Cardiac septum (tissue), 1 donor: ENCODE measurements around the gene TLR9. TPM values are rescaled to one million over a fixed set of nuclear protein-coding genes. Genes with fewer than 3 reads are reported as not detected.
"Not testable (repeated sequence)": the region's sequence is repeated elsewhere in the genome, so short reads cannot be mapped to it uniquely, and the experiment has no call there.

Experiments
- DNase-seq: peaks from one replicate; pipeline ENCODE4 v3.0.0-alpha.2; 2020; ENCODE audit warnings: low spot score
- intact Hi-C: fragments of 100-400 bp; cut with DNase I; formaldehyde crosslinking; loops from one replicate; pipeline ENCODE4 v1.14.0; 2022
- long read RNA-seq: library from polyadenylated mRNA; unstranded; transcript quantifications from one replicate; pipeline ENCODE4 v2.0.0, GENCODE V29; 2021
- total RNA-seq: library from RNA; stranded (reverse); fragmentation: NEBNext Ultra II Directional; extraction: Animal tissue kit (Norgen Biotek cat#: 25700); gene quantifications from one replicate; pipeline ENCODE4 v1.2.1, GENCODE V29; 2021
- donor health status: DM: no; HTN: no; CAD: no.

TLR9 gene
- 0.16 TPM for total RNA-seq
- long read RNA-seq, result 0 reads

GRCh38 chr3:52225452-52226228, at the start of gene TLR9:
Gene TLR9 (minus strand): TSS chr3:52225645. CDS start chr3:52225529, 116 bp downstream.
- intact Hi-C loops, result loop anchor here (5.0 kb wide), 1 partner anchor 222 kb away; the partner anchor contains the start of gene SEMA3G
- DNase-seq, result peak; percentile 73

- intact Hi-C loops, DNase-seq: not testable (repeated sequence)
Measured at GRCh38 chr3:52274781-52275180, 49.3 kb upstream of the TLR9 start.

GRCh38 chr3:52272831-52273230, 47.4 kb upstream of the TLR9 start:
- DNase-seq, result no peak
- intact Hi-C loops, result no loop called here

GRCh38 chr3:52272172-52272571, 46.7 kb upstream of the TLR9 start:
- DNase-seq, intact Hi-C loops: not testable (repeated sequence)

GRCh38 chr3:52270252-52270754, 44.9 kb upstream of the TLR9 start:
- intact Hi-C loops, result no loop called here
- no peak for DNase-seq

- intact Hi-C loops, result no loop called here
- DNase-seq, result no peak
Measured at GRCh38 chr3:52269776-52270175, 44.3 kb upstream of the TLR9 start.

GRCh38 chr3:52268036-52268435, 42.6 kb upstream of the TLR9 start:
- intact Hi-C loops, result no loop called here
- no peak for DNase-seq

GRCh38 chr3:52265387-52265786, 39.9 kb upstream of the TLR9 start:
- intact Hi-C loops, result no loop called here
- no peak for DNase-seq

- intact Hi-C loops, result no loop called here
- no peak for DNase-seq
Measured at GRCh38 chr3:52262447-52262846, 37.0 kb upstream of the TLR9 start.

GRCh38 chr3:52259448-52259847, 34.0 kb upstream of the TLR9 start:
- intact Hi-C loops, result no loop called here
- DNase-seq, result no peak

GRCh38 chr3:52259035-52259434, 33.6 kb upstream of the TLR9 start:
- DNase-seq, result no peak
- intact Hi-C loops, result no loop called here

- no peak for DNase-seq
- intact Hi-C loops, result no loop called here
Measured at GRCh38 chr3:52257911-52258310, 32.5 kb upstream of the TLR9 start.

- DNase-seq, result no peak
- intact Hi-C loops, result no loop called here
Measured at GRCh38 chr3:52256622-52257021, 31.2 kb upstream of the TLR9 start.

- intact Hi-C loops, result no loop called here
- DNase-seq, result no peak
Measured at GRCh38 chr3:52256159-52256558, 30.7 kb upstream of the TLR9 start.

GRCh38 chr3:52254608-52255007, 29.2 kb upstream of the TLR9 start:
- DNase-seq, result no peak
- intact Hi-C loops, result no loop called here

- intact Hi-C loops, result no loop called here
- DNase-seq, result no peak
Measured at GRCh38 chr3:52253314-52254304, 28.2 kb upstream of the TLR9 start.

- intact Hi-C loops, result no loop called here
- DNase-seq, result no peak
Measured at GRCh38 chr3:52250122-52250521, 24.7 kb upstream of the TLR9 start.

- DNase-seq, result no peak
- intact Hi-C loops, result no loop called here
Measured at GRCh38 chr3:52249683-52250082, 24.2 kb upstream of the TLR9 start.

- no peak for DNase-seq
- intact Hi-C loops, result no loop called here
Measured at GRCh38 chr3:52248816-52249547, 23.5 kb upstream of the TLR9 start.

GRCh38 chr3:52248165-52248541, 22.7 kb upstream of the TLR9 start:
- intact Hi-C loops, result no loop called here

More at GRCh38 chr3:52248165-52248541, 22.7 kb upstream of the TLR9 start:
- no peak for DNase-seq
